ENCODE data around the gene GTF3C5. TPM values are rescaled to one million over a fixed set of nuclear protein-coding genes. Genes with fewer than 3 reads are reported as not detected.
"Not testable (repeated sequence)": the region's sequence is repeated elsewhere in the genome, so short reads cannot be mapped to it uniquely, and the experiment has no call there.

The GTF3C5 gene, protein sequence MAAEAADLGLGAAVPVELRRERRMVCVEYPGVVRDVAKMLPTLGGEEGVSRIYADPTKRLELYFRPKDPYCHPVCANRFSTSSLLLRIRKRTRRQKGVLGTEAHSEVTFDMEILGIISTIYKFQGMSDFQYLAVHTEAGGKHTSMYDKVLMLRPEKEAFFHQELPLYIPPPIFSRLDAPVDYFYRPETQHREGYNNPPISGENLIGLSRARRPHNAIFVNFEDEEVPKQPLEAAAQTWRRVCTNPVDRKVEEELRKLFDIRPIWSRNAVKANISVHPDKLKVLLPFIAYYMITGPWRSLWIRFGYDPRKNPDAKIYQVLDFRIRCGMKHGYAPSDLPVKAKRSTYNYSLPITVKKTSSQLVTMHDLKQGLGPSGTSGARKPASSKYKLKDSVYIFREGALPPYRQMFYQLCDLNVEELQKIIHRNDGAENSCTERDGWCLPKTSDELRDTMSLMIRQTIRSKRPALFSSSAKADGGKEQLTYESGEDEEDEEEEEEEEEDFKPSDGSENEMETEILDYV
- 43.1 TPM for polyA plus RNA-seq (2013, experiment 1 of 2; ENCODE audit: insufficient read length)
- polyA plus RNA-seq (2013, experiment 2 of 2; ENCODE audit: insufficient read length) = 44.7 TPM

DNA sequence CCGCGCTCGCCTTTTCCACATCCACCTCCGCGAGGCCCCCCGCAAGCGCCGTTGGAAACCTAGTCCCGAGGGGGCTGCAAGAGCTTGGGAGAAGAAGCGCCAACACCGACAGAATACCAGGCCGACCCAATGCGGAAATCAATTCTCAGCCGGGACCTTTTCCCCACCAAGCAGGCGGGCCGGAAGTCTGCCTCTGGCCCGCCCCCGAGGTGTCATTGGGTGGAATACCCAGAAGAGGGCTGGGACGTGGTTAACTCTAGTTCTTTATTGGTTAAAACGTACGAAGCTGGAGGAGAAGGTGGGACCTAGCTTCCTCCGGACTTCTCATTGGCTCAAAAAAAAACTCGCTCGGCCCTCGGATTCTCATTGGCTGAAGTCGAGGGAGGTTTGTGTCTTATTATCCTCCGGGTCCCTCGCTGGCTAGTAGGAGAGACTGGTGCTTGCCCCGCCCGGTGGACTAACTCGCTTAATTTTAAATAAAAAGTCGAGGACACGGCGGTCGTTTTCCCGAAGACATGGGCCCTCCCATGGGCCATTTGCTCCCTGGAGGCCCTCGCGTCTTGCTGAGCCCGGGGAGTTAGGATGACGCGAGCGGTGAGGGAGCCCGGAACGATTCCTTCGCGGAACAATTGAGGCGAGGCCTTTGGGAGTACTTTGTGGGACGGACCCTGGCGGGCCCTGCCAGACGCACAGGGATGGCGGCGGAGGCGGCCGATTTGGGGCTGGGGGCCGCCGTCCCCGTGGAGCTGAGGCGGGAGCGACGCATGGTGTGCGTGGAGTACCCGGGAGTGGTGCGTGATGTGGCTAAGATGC lies at the start of gene GTF3C5:
GTF3C5 (plus strand) TSS at position 681 of the 813 bp plus-strand sequence; CDS start at position 696, 15 bp downstream.
- DNase-seq = peak; percentile 99

DNA sequence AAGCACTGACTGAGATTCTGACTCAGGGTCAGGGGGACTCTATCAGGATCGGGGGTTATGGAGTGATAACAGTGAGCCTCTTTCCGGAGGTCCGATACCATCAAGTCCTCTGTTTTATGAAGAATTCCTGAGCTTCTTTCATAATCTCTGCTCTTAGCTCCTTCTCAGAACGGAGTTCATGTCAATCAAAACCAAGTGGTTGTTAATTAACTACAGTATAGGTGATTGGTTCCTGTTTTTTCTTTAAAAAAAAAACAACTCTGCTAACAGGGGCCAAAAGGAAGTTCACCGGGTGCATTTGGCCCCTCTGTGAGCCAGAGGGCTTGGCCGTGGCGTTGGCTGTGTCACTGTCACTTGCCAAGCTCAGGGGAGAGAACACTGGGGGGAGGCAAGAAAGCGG lies 48.3 kb upstream of the GTF3C5 start:
- DNase-seq = no peak

DNA sequence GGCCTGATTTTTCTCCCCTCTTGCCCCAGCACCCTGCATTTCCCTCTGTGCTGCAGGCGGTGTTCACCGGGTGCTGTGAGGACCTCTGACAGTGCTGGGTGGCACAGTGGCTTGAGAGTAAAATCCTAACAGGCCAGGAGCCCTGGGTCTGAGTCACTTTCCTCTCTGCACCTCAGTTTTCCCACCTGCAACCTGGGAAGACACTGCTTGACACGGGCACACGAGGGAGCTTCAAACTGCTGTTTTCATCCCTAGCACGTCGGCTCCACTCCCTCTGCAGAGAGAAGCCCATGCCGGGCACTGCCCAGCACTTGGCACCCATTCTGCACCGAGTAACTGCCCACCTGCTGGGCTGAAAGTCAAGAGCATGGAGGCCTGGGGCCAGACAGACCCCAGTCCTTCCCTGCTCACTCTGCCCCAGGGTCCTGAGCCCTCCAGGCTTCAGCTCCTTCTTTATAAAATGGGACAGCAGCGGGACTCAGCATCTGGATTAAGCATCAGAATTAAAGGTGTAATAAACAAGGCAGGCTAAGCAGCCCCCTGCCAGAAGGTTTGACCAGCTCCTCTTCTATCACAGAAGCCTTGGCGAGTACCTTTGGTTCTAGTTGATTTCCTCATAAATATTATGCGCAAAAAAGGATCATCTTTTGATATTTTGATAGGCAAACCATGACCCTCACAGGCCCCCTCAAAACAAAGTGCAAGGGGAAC lies 47.2 kb upstream of the GTF3C5 start:
- no peak for DNase-seq

DNA sequence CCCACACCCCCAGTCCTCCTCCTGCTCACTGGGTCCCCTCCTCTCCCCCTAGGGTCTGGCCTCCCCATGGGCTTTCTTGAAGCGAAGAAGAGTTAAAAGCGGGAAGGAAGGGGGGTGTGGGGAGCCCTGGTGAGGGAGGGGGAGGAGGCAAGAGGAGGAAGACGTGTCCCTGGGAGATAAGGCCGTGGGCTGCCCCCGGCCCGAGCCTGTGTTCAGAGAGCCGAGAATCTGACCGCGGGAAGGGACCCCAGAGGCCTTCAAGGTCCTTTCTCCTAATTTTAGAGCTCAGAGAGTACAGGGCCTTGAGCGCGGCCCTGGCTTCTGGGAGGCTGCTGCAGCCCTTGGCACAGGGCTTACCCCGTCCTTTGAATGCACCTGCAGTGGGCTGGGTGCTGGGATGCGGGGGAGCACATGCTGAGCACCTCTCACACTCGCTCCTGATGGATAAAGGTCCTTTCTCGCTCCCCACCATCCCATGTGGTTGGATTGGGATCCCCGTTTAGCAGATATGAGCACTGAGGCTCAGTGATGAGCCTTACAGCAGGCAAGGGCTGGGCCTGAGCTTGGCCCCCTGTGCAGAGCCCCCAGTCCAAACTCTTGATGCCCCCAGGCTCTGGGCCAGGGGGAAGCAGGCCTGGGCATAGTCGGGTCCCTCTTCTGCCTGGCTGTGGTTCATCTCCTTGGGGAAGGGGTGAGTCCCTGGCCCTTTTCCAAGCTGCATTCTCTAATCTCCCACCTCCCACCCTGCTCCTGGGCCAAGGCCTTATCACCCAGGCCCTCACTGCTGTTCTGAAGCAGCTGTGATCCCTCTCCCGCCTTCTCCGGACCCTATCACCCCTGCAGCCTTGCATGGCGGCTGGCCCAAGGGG lies 46.4 kb upstream of the GTF3C5 start:
- no peak for DNase-seq

DNA sequence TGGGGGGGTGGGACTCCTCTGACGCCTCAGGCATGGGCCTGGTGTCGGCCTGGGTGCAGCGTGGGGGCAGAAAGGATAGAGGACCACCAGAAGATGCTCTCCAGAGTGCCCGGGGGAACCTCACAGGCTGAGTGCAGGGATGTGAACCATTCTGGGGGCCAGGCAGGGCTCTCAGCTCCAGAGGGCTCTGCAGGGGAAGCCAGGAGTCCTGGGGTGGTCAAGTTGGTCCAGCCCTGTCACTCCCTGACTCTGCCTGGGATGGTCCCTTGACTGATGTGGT lies 45.8 kb upstream of the GTF3C5 start:
- DNase-seq = no peak

DNA sequence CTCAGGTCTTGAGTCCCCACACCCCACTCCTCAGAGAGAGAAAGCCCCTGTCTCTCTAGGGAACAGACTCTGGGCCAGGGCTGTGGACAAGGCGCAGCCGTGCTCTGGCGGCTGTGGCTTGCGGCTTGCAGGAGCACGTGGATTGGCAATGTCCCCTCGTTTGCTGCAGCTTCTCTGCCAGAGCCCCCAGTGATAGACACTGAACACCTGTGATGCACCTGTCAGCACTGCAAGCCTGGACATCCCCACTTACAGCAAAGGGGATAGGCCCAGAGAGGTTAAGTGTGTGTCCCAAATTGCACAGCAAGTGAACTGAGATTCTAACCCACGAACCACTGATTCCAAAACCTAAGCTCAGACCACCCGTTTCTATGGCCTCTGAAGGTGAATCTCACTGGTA lies 45.3 kb upstream of the GTF3C5 start:
- no peak for DNase-seq

DNA sequence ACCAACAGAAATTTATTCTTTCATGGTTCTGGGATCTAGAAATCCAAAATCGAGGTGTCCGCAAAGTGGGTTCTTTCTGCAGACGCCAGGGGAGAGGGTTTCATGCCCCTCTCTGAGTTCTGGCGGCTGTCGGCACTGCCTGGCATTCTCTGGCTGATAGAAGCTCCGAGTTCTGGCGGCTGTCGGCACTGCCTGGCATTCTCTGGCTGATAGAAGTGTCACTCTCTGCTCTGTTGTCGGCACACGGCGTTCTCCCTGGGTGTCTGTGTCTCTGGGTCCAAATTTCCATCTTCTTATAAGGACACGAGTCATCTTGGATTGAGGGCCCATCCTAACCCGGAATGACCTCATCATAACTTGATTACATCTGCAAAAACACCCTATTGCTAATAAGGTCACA lies 44.7 kb upstream of the GTF3C5 start:
- DNase-seq = no peak

DNA sequence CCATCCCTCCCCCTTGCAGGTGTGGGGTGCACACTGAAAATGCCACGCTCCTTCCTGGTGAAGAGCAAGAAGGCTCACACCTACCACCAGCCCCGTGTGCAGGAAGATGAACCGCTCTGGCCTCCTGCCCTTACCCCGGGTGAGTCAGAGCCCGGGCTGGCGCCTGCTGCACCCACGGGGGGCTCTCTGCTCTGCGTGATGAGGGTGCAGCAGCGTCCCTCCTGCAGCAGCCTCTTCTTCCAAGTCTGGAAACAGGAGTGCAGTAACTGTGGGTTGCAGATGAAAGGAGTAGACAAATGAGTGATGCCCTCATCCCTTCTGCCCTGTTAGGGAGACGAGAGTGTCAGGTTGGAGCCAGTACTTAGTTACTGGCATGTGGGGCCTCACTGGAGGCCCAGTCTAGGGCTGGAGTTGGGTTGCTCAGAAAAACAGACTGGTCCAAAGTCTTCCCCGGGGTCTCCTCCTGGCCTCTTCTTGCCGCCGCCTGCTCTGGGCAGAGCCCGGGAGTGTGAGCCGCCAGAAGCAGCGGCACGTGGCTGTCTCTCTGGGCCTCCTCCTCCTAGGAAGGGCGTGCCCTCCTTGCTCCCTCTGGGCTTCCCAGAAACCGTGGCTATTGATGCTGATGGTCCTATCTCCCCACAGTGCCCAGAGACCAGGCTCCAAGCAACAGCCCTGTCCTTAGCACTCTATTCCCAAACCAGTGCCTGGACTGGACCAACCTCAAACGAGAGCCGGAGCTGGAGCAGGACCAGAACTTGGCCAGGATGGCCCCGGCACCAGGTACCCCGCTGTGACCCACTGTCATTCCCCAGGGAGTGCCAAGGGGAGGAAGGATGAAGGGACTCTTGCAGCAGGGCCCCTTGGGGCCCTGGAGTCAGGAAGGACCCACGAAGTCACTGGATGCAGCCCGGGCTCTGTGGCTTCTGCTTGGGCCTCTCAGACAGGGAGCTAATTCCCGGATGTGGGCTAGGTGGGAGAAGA lies 43.9 kb upstream of the GTF3C5 start:
- DNase-seq = no peak

DNA sequence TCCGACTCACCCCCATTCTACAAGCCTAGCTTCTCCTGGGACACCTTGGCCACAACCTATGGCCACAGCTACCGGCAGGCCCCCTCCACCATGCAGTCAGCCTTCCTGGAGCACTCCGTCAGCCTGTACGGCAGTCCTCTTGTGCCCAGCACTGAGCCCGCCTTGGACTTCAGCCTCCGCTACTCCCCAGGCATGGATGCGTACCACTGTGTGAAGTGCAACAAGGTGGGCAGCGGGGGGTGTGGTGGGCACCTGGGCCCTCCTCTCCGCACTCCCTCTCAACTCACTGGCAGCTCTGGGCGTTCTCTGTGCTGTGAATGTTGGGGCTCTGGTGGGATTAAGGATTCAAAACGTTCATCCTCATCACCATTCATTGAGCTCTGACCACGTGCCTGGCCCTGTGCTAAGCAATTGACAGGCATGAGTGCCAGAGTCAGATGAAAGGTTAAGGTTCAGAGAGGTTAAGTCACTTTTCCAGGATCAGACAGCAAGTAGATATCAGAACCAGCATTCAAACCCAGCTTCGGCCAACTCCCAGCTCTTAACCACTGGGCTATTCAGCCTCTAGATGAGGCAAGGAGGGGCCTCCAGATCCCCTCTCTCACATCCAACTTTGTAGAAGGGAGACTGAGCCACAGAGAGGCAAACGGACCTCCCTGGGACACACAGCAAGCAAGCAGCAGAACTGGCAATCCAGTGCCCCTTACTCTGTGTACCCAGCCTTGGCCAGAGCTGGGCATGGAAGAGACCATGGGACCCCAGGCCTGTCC lies 42.4 kb upstream of the GTF3C5 start:
- no peak for DNase-seq

DNA sequence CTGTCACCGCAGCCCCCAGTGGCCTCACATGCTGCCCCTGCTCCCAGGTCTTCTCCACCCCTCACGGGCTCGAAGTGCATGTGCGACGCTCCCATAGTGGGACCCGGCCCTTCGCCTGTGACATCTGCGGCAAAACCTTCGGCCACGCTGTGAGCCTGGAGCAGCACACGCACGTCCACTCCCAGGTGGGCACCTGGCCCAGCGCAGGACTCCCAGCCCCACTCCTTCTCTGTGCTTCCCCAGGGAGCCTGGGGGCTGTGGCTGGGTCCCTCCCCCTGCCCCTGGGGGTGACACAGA lies 41.8 kb upstream of the GTF3C5 start:
- no peak for DNase-seq

DNA sequence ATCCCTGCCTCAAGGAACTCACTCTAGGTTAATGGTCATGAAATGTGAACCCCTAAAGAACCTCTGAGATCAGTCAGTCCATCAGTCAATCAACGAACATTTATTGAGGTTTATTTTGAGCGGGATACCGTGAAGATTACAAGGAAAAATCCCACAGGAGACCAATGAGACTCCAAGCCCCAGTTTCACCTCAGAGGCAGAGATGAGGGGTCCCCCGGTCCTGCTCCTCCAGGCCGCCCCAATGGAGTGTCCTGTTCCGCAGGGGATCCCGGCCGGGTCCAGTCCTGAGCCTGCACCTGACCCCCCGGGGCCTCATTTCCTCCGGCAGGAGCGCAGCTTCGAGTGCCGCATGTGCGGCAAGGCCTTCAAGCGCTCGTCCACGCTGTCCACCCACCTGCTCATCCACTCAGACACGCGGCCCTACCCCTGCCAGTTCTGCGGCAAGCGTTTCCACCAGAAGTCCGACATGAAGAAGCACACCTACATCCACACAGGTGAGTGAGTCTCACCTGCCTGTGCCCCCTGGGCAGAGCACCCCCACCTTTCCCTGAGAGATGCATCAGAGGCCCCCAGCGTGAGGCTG lies 41.3 kb upstream of the GTF3C5 start:
- no peak for DNase-seq

DNA sequence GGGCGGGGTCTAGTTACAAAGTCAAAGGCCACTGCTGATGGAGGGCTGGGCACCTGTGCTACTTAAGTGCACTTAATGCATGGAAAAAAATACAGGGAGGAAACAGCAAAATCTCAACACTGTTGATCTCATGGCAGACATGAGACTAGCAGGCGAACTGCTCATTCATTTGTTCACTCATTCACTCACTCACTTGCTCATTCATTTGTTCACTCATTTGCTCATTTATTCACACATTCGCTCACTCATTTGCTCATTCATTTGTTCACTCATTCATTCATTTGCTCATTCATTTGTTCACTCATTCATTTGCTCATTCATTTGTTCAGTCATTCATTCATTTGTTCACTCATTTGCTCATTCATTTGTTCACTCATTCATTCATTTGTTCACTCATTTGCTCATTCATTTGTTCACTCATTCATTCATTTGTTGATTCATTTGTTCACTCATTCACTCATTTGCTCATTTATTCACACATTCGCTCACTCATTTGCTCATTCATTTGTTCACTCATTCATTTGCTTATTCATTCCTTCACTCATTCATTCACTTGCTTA lies 40.7 kb upstream of the GTF3C5 start:
- not testable (repeated sequence) for DNase-seq

DNA sequence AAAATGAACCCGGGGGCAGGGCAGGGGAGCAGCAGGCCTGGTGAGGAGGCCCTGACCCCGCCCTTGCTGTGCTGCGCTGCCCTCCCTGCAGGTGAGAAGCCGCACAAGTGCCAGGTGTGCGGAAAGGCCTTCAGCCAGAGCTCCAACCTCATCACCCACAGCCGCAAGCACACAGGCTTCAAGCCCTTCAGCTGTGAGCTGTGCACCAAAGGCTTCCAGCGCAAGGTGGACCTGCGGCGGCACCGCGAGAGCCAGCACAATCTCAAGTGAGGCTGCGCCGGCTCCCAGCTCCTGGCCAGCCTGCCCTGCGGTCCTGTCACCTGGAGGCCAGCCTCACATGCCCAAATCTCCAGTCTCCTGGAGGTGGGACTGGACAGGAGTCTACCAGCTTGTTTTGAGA lies 40.0 kb upstream of the GTF3C5 start:
- DNase-seq = no peak

DNA sequence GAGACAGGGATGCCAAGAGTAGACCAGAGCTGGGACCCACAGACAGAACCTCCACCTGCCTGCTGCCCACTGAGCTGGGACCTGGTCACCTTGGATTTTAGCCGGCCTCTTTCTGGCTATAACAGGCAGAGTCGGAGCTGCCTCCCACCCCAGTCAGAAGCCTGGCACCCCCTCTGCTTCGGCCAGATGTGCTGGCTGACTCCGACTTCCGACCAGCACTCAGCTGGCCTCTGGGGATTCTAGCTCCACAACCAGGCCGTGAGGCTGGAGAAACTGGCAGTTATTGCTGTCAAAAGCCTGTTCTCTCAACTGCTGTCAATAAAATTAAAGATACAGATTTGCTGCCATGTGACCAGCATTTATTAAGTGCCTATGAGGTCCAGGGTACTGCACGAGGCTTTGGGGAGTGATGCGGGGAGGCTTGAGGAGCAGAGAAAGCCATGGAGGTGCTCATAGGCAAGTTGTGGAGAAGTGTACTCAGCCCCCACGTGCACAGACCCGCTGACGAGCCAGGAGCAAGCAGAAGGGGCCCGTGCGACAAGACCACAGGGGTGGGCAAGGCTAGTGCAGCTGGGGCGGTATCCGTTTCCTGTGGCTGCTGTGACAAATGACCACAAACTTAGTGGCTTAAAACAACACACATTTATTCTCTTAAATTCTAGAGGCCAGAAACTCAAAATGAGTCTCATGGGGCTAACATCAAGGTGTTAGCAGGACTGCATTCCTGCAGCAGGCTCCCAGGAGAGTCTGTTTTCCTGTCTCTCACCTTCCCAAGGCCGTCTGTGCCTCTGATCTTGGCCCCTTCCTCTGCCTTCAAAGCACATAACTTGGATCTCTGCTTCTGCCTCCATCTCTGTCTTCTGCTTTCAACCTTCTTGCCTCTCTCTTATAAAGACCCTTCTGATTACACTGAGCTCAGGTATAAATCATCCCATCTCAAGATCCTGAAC lies 39.2 kb upstream of the GTF3C5 start:
- no peak for DNase-seq

DNA sequence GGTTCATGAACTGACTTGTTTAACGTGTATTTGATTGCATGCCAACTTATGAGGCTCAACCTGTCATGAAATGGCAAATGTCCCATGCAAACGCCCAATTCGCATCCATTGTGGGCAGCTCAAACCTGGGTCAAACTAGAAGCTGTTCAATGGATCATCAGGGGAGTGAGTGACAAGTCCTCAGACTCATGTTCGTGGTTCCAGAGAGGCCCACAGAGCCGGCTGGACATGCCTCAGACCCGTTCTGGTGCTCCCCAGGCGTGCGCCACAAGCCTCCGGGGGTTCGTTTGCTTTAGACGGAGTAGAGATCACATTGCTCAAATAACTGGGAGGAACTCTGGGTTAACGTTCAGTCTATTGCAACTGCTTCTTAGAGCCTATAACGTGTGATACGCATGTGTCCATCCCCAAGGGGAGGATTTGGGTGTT lies 37.3 kb upstream of the GTF3C5 start:
- DNase-seq = no peak

DNA sequence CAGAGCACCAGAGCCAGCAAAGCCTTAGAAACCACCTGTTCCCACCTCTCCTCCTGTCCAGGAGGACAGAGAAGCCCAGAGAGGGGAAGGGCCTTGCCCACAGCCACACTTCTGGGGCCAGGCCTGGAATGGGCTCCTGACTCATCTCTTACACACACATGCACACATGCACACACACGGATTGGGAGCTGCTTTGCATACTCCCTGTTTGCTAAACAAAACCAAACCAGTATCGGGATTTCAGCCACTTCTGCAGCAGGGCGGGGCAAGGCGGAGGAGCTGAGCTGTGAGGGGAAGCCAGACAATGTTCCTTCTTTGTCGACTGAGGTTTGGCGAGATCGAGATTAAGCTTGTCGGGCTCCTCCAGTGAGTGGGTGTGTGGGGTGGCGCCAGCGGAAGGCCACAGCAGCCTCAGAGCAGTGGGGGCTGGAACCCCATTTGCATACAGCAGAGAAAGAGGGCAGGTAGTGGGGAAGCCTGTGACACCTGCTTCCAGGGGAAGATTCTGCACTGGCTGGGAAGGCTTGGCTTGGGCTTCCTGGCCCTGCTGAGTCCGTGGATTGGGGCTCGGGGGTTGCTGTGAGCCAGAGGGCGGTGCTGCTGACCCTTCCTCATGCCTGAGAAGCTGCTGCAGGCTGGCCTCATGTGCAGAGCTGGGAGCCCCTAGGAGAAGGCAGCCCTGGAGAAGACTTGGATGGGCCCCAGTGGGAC lies 36.2 kb upstream of the GTF3C5 start:
- peak; percentile 20 for DNase-seq

DNA sequence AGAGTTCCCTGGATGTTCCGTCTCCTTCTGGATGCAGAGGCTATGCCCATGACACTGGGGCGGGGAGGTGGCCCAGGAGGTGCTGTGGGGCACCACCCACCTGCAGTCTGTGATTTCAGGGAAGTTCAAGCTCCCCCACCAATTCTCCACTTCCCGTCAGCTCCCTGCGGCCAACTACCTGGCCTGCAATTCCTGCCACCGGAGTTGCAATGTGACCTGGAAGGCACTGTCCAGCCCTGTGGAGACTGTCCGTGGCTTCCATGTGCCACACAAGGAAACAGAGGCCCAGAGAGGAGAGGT lies 35.7 kb upstream of the GTF3C5 start:
- no peak for DNase-seq

DNA sequence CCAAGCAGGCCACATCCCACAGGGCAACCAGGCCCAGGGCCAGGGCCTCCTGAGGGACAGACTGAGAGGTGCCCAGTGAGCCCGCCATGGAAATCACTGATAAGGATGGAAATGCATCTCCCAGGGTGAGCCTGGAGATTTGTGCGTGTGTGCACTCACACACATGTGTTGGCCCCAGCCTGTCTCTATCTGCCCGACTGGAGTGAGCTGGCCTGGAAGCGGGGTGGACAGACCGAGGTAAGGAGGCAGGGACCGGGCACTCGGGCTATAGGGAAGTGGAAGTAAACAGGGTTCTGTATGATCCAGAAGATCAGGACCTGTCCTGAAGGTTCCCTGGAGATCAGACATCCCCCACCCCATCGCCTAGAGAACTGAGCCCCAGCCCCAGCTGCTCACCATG lies 34.9 kb upstream of the GTF3C5 start:
- DNase-seq = no peak
